Measurements from ENCODE around the gene IGFN1. TPM values are rescaled to one million over a fixed set of nuclear protein-coding genes. Genes with fewer than 3 reads are reported as not detected.

The IGFN1 gene
- total and polyA plus RNA-seq, 2 of the 8 experiments (the other 6 are each of a cell fraction or from before 2014, with no cell fraction given): not detected

DNA sequence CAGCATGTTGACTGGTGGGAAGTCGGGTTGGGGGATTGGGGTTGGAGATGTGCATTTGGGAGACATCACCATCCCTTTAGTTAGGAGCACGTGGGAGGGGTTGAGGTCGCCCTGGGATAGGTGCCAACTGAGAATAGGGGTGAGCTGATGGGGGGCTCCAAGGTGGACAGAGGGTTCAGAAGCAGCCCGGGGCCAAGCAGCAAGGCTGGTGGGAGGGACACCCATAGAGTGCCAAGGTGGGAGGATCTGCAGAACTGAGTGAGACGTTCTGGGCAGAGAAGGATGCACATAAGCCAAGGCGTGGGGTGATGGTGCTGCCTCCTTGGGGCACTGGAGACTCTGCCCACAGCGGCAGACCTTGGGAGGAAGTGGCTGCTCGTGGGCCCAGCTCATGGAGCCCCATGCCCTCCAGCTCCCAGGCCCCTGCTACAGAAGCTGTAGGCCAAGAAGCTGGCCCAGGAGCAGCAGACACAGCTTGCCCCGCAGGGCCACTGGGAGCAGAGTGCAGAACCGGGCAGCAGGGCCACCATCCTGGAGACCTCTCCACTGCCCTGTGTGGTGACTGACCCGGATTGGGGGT lies 61.3 kb downstream of the IGFN1 start:
- H3K9ac ChIP-seq (replicated peaks in 1 of 4; ENCODE audit: extremely low read depth in 1 of 4, low read depth in 3 of 4, low read length in 3 of 4): no peak overlapping the region
- CTCF ChIA-PET (ENCODE audit: partially characterized antibody): interaction anchor here (0.7 to 6.5 kb wide), 9 partner anchors 8 to 133 kb away, joined by 3 to 275 read pairs (median 3); no protein-coding TSS in a partner anchor
- no peak overlapping the region for H3K27ac ChIP-seq (ENCODE audit: low read depth, low read length)
- H4K5ac ChIP-seq (ENCODE audit: insufficient read length, low read depth, low read length): no peak overlapping the region
- DNase-seq (ENCODE audit: low read depth in 1 of 2, low spot score in 2 of 2): no peak
- H2BK20ac ChIP-seq (ENCODE audit: low read length): no peak overlapping the region
- H3K18ac ChIP-seq (ENCODE audit: extremely low read depth, low read length): no peak overlapping the region
- no peaks in the 10 kb centered on the region for H3K79me2 ChIP-seq (ENCODE audit: control insufficient read depth in 1 of 2, insufficient read depth in 2 of 2, low read length in 2 of 2)
- H3K79me1 ChIP-seq (ENCODE audit: low read depth, low read length): no peaks in the 10 kb centered on the region
- no peaks in the 10 kb centered on the region for H3K27me3 ChIP-seq (replicated peaks in 1 of 4; ENCODE audit: control insufficient read depth in 3 of 4, extremely low read depth in 1 of 4, insufficient read depth in 3 of 4, low read length in 3 of 4)
- POLR2A ChIA-PET (ENCODE audit: partially characterized antibody): no interaction called here
- no peak overlapping the region for H2BK12ac ChIP-seq (ENCODE audit: low read depth, low read length)
- no peak overlapping the region for H3K4ac ChIP-seq (replicated peaks; ENCODE audit: insufficient read length, low read depth, low read length)
- no peak overlapping the region for H2AK5ac ChIP-seq (ENCODE audit: low read depth, low read length)
- no peak for FAIRE-seq
- no peaks in the 10 kb centered on the region for H3K36me3 ChIP-seq (ENCODE audit: control insufficient read depth in 2 of 4, insufficient read depth in 4 of 4, low read length in 3 of 4)
- H2AFZ ChIP-seq (ENCODE audit: low read length): no peak overlapping the region
- no peak overlapping the region for H3K56ac ChIP-seq (replicated peaks; ENCODE audit: insufficient read length, low read depth, low read length)
- H2BK5ac ChIP-seq (ENCODE audit: low read depth, low read length): no peak overlapping the region
- H3K4me2 ChIP-seq (ENCODE audit: insufficient read depth in 1 of 2, low read depth in 2 of 2, low read length in 2 of 2): no peak overlapping the region
- 83% methylated on average over 11 of the region's 11 CpGs; no CpG with 5 or more reads in 1 of the 2 experiments for WGBS, 2 experiments (ENCODE audit: extremely low coverage in 1 of 2, insufficient coverage in 1 of 2, insufficient read length in 1 of 2, insufficient replicate concordance in 2 of 2, low coverage in 1 of 2, low lambda C conversion rate in 2 of 2, missing lambda C conversion rate in 1 of 2)
- no peak overlapping the region for H3K4me3 ChIP-seq (ENCODE audit: extremely low read depth in 1 of 4, insufficient read depth in 2 of 4, low read depth in 3 of 4, low read length in 4 of 4)
- H3K14ac ChIP-seq (ENCODE audit: insufficient read length): no peak overlapping the region
- H3K9me3 ChIP-seq (ENCODE audit: insufficient read depth in 2 of 2, low read depth in 1 of 2, low read length in 1 of 2): no peaks in the 10 kb centered on the region
- no peak overlapping the region for H4K8ac ChIP-seq (ENCODE audit: extremely low read depth, insufficient read depth, low read length)
- no peak overlapping the region for H2BK120ac ChIP-seq (replicated peaks; ENCODE audit: low read depth, low read length)
- H3K23ac ChIP-seq (ENCODE audit: insufficient read length): no peak overlapping the region
- H4K20me1 ChIP-seq (replicated peaks in 1 of 2; ENCODE audit: control insufficient read depth in 1 of 2, insufficient read depth in 2 of 2, low read length in 2 of 2): no peaks in the 10 kb centered on the region
- no peaks in the 10 kb centered on the region for H3K4me1 ChIP-seq (replicated peaks in 1 of 4; ENCODE audit: control insufficient read depth in 3 of 4, insufficient read depth in 4 of 4, low read length in 3 of 4)
- H3K23me2 ChIP-seq (ENCODE audit: low read depth, low read length): peaks cover 12% of the 10 kb centered on the region; the same call in 1 of the 2 replicates
- H2BK15ac ChIP-seq (ENCODE audit: low read length): no peak overlapping the region
- H4K91ac ChIP-seq (replicated peaks; ENCODE audit: insufficient read length, low read length): no peak overlapping the region
- TF ChIP-seq BACH1 (IDR thresholded peaks at IDR 0.05; ENCODE audit: low read length) (no peak), EGR1 (IDR thresholded peaks at IDR 0.05; ENCODE audit: borderline replicate concordance, low read depth, low read length) (no peak), SP4 (IDR thresholded peaks at IDR 0.05; ENCODE audit: low read length) (no peak), NANOG (IDR thresholded peaks at IDR 0.05; ENCODE audit: insufficient read depth, low read depth, low read length, poor library complexity, severe bottlenecking) (no peak), POU5F1 (IDR thresholded peaks at IDR 0.05; ENCODE audit: low read depth, low read length) (no peak), RXRA (IDR thresholded peaks at IDR 0.05; ENCODE audit: insufficient read depth, low read depth, low read length) (no peak), SAP30 (IDR thresholded peaks at IDR 0.05; ENCODE audit: insufficient read depth, insufficient replicate concordance, low read length) (no peak), RAD21 (IDR thresholded peaks at IDR 0.05 in 1 of 2, conservative IDR thresholded peaks at IDR 0.05 in 1 of 2; ENCODE audit: low read depth in 2 of 2, low read length in 2 of 2) (no peak)
- TF ChIP-seq, protein P1, sequence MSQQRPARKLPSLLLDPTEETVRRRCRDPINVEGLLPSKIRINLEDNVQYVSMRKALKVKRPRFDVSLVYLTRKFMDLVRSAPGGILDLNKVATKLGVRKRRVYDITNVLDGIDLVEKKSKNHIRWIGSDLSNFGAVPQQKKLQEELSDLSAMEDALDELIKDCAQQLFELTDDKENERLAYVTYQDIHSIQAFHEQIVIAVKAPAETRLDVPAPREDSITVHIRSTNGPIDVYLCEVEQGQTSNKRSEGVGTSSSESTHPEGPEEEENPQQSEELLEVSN (IDR thresholded peaks at IDR 0.05): no peak
- TF ChIP-seq, protein P2, sequence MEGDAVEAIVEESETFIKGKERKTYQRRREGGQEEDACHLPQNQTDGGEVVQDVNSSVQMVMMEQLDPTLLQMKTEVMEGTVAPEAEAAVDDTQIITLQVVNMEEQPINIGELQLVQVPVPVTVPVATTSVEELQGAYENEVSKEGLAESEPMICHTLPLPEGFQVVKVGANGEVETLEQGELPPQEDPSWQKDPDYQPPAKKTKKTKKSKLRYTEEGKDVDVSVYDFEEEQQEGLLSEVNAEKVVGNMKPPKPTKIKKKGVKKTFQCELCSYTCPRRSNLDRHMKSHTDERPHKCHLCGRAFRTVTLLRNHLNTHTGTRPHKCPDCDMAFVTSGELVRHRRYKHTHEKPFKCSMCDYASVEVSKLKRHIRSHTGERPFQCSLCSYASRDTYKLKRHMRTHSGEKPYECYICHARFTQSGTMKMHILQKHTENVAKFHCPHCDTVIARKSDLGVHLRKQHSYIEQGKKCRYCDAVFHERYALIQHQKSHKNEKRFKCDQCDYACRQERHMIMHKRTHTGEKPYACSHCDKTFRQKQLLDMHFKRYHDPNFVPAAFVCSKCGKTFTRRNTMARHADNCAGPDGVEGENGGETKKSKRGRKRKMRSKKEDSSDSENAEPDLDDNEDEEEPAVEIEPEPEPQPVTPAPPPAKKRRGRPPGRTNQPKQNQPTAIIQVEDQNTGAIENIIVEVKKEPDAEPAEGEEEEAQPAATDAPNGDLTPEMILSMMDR (IDR thresholded peaks at IDR 0.05; ENCODE audit: control extremely low read depth in 1 of 3, insufficient read depth in 1 of 3, low read depth in 1 of 3, low read length in 3 of 3): no peak

Measured in H1 (cell line).